RPMI8226 (cell line): ENCODE results near the gene PFDN5.
"Not testable (repeated sequence)": the region's sequence is repeated elsewhere in the genome, so short reads cannot be mapped to it uniquely, and the experiment has no call there.

Experiments
- DNase-seq: peaks from one replicate; pipeline ENCODE4 v3.0.0-alpha.2; 2015

The PFDN5 gene

GRCh38 chr12:53328043-53328435 is 32.7 kb downstream of the PFDN5 start:
- DNase-seq, result no peak

GRCh38 chr12:53330671-53331070 is 35.3 kb downstream of the PFDN5 start:
- no peak for DNase-seq

GRCh38 chr12:53332339-53332738 is 37.0 kb downstream of the PFDN5 start:
- DNase-seq, result not testable (repeated sequence)

- DNase-seq, result no peak
Measured at GRCh38 chr12:53332744-53333143, 37.4 kb downstream of the PFDN5 start.

- DNase-seq, result no peak
Measured at GRCh38 chr12:53333289-53333688, 37.9 kb downstream of the PFDN5 start.

GRCh38 chr12:53333845-53334244 is 38.5 kb downstream of the PFDN5 start:
- no peak for DNase-seq

- DNase-seq, result no peak
Measured at GRCh38 chr12:53334822-53335221, 39.5 kb downstream of the PFDN5 start.

GRCh38 chr12:53336181-53336681 is 40.9 kb downstream of the PFDN5 start, which contains the start of gene SP7:
Gene SP7, minus strand, starts transcription at chr12:53336354. Its CDS starts 708 bp downstream, at chr12:53335646.
- no peak for DNase-seq

GRCh38 chr12:53338017-53338416 is 42.7 kb downstream of the PFDN5 start:
- no peak for DNase-seq

GRCh38 chr12:53338916-53339315 is 43.6 kb downstream of the PFDN5 start:
- no peak for DNase-seq

GRCh38 chr12:53340398-53340797 is 45.1 kb downstream of the PFDN5 start:
- no peak for DNase-seq

GRCh38 chr12:53343449-53343848 is 48.1 kb downstream of the PFDN5 start:
- no peak for DNase-seq

- no peak for DNase-seq
Measured at GRCh38 chr12:53343969-53344368, 48.6 kb downstream of the PFDN5 start.

GRCh38 chr12:53344487-53344823 is 49.1 kb downstream of the PFDN5 start:
- no peak for DNase-seq

- DNase-seq, result peak; percentile 81
Measured at GRCh38 chr12:53344824-53345485, 49.6 kb downstream of the PFDN5 start.

GRCh38 chr12:53345486-53346188 is 50.3 kb downstream of the PFDN5 start:
- no peak for DNase-seq

- DNase-seq, result no peak
Measured at GRCh38 chr12:53346491-53346890, 51.1 kb downstream of the PFDN5 start.

GRCh38 chr12:53347905-53348304 is 52.6 kb downstream of the PFDN5 start:
- no peak for DNase-seq
